Ramos (cell line): Measurements from ENCODE around the gene TNNI2.

Source experiments
- in situ Hi-C: fragments of 300-500 bp; cut with MboI; formaldehyde crosslinking; loops from one replicate; pipeline ENCODE4 v1.14.3; 2022; ENCODE audit warnings: low sequenced_read_pairs; ENCODE audit not compliant: unreplicated experiment

TNNI2 gene

GRCh38 chr11:1819074-1819473 lies 19.7 kb upstream of the TNNI2 start:
- in situ Hi-C loops = no loop called here

- in situ Hi-C loops = no loop called here
Measured at GRCh38 chr11:1820463-1821325, 18.1 kb upstream of the TNNI2 start.

GRCh38 chr11:1821562-1821961 lies 17.2 kb upstream of the TNNI2 start:
- in situ Hi-C loops = no loop called here

- in situ Hi-C loops = no loop called here
Measured at GRCh38 chr11:1822648-1823375, 16.0 kb upstream of the TNNI2 start.

GRCh38 chr11:1823376-1824220 lies 15.2 kb upstream of the TNNI2 start:
- in situ Hi-C loops = no loop called here

GRCh38 chr11:1824221-1825038 lies 14.4 kb upstream of the TNNI2 start:
- in situ Hi-C loops = no loop called here

- in situ Hi-C loops = no loop called here
Measured at GRCh38 chr11:1825039-1825740, 13.6 kb upstream of the TNNI2 start.

GRCh38 chr11:1825785-1826451 lies 12.9 kb upstream of the TNNI2 start:
- in situ Hi-C loops = no loop called here

- in situ Hi-C loops = no loop called here
Measured at GRCh38 chr11:1826552-1827094, 12.2 kb upstream of the TNNI2 start.

- in situ Hi-C loops = no loop called here
Measured at GRCh38 chr11:1827095-1827813, 11.5 kb upstream of the TNNI2 start.

- in situ Hi-C loops = no loop called here
Measured at GRCh38 chr11:1827931-1828330, 10.8 kb upstream of the TNNI2 start.

GRCh38 chr11:1828542-1828941 lies 10.2 kb upstream of the TNNI2 start:
- in situ Hi-C loops = no loop called here

GRCh38 chr11:1829039-1829820 lies 9.6 kb upstream of the TNNI2 start:
- in situ Hi-C loops = no loop called here

GRCh38 chr11:1830004-1830321 lies 8.8 kb upstream of the TNNI2 start:
- in situ Hi-C loops = loop anchor here (10.0 kb wide), 1 partner anchor 325 kb away; no protein-coding TSS in a partner anchor

- in situ Hi-C loops = loop anchor here (10.0 kb wide), 1 partner anchor 324 kb away; no protein-coding TSS in a partner anchor
Measured at GRCh38 chr11:1830322-1831223, 8.2 kb upstream of the TNNI2 start.
